Epithelial cell of proximal tubule (primary cell): ENCODE measurements around the gene SMAD3. TPM values are rescaled to one million over a fixed set of nuclear protein-coding genes. Genes with fewer than 3 reads are reported as not detected.

Experiments used
- DNase-seq: peaks from one replicate; pipeline ENCODE4 v3.0.0-alpha.2; 2011; ENCODE audit warnings: low read depth
- H3K4me3 ChIP-seq: 2 replicates; pipeline ENCODE4 v1.5.1; 2011; ENCODE audit warnings: low read depth, mild to moderate bottlenecking, low read length
- total RNA-seq: library from RNA; depleted of rRNA; stranded (reverse); fragments of >200 nt; gene quantifications from 2 replicates; pipeline ENCODE4 v1.2.3, GENCODE V29; 2015
- TF ChIP-seq, protein P1 (sequence below): conservative IDR thresholded peaks from 2 replicates; pipeline ENCODE4 v1.5.1; 2012; ENCODE audit warnings: low read depth, mild to moderate bottlenecking, low read length

The SMAD3 gene
- total RNA-seq, 1 donor from 2014 or later: 97.4 TPM

DNA sequence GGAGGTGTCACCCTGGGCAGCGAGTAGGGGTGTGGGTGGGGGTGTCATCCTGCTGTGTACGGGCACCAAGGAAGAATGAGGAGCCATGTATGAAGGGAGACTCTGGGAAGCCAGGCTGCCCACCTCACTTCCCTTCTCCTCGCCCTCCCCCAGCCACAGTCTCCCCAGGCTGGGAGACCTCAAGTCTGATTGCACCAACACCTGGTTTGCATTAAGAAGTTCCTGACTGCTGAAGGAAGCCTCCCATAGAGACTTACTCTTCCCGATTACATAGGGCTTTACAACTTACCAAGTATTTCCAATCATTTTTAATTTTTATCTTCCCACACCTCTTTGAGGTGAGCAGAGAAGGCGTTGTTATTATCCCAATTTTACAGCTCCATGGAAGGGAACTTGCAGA, 29.5 kb upstream of the SMAD3 start:
- H3K4me3 ChIP-seq: no peak overlapping the region
- TF ChIP-seq, protein P1, sequence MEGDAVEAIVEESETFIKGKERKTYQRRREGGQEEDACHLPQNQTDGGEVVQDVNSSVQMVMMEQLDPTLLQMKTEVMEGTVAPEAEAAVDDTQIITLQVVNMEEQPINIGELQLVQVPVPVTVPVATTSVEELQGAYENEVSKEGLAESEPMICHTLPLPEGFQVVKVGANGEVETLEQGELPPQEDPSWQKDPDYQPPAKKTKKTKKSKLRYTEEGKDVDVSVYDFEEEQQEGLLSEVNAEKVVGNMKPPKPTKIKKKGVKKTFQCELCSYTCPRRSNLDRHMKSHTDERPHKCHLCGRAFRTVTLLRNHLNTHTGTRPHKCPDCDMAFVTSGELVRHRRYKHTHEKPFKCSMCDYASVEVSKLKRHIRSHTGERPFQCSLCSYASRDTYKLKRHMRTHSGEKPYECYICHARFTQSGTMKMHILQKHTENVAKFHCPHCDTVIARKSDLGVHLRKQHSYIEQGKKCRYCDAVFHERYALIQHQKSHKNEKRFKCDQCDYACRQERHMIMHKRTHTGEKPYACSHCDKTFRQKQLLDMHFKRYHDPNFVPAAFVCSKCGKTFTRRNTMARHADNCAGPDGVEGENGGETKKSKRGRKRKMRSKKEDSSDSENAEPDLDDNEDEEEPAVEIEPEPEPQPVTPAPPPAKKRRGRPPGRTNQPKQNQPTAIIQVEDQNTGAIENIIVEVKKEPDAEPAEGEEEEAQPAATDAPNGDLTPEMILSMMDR: no peak
- no peak for DNase-seq

DNA sequence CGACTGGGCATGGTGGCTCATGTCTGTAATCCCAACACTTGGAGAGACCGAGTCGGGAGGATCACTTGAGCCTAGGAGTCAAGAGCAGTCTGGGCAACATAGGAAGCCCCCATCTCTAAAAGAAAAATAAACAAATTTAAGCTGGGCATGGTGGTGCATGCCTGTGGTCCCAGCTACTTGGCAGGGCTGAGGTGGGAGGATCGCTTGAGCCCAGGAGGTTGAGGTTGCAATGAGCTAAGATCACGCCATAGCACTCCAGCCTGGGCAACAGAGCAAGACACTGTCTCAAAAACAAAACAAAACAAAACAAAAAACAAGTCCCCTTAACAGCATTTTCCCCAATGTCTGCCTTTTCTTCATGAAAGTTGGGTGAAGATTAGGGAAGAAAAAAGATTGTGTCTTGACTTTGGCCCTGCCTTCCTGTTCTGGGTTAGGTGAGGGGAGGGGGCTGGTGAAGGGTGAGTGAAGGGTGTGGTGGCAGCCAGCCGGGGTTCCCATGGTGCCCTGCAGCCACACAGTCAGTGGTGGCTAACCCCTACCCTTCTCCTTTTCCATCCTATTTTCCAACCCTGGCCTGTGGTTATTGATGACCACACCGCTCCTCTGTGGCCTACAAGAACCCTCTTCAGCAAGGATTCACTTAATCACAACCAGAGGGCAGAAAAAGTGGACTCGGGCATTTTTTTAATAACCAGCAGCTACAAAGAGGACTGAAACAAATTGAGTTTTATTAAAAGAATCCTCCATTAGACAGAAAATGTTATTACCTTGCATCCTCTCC, 28.4 kb upstream of the SMAD3 start:
- no peak overlapping the region for H3K4me3 ChIP-seq
- TF ChIP-seq, protein P1: no peak
- DNase-seq: no peak

DNA sequence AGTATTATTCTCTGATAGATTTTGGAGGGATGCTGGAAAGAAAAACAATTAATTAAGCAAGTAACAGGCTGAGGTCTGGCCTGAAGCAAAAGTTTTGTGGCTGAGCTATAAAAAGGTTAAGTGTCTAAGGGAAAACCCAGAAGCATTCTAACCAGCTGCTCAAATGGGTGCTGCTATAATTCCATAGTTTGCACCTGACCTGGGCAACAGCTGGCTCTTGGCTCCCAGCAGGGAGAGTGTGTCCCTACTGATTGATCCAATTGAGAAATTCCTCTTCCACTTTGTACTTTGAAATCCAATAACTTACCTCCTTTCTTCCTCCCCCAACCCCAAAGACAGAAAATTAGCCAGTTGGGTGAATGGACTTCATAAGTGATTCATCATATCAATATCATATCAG, 27.7 kb upstream of the SMAD3 start:
- TF ChIP-seq, protein P1: no peak
- no peak for DNase-seq
- H3K4me3 ChIP-seq: no peak overlapping the region

DNA sequence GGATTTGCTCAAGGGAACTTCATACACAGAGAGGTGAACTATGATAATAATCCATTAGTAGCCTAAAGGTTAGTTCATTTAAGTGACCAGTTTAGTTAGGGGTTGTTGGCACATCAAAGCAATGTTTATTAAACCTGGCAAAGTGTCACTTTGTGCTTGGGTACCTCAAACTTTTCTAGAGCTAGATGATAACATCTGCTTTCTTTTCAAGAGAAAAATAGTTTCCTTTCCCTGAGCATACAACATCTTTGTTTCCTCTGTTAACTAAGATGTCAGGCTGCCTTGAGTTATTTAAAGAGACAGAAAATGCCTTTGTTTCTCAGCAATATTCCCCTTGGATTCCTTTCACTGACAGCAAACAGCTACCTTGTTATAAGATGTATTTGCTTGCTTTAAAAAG, 26.7 kb upstream of the SMAD3 start:
- TF ChIP-seq, protein P1: no peak
- DNase-seq: no peak
- no peak overlapping the region for H3K4me3 ChIP-seq

DNA sequence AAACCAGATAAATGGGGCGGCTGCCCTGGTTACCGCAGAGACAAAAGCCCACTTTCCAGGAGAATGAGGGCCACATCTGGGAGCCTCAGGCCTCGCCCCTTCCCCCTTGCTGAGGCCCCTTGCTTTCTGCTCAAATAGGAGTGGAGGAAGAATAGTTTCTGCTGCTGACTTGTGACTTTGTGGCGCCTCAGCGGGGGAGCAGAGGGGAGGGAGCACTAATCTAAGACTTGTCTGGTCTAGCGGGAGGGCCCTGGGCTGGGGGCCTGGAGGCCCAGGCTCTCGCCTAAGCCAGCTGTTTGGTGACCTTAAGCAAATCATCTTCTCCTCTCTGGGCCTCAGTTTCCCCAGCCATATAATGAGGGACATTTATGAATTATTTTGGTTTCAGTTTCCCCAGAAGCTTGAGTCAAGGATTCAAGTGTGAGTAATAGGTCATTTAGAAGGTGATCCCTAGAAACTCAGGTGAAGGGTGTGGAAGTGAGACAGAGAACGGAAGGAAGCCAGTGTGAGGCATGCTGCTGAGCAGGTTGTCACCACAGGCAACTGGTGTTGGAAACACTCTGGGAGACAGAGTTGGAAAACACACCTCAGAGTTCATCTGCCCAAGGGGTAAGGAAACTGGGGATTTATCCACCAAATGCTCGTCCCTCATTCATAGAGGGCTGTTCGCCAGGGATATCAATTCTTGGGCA, 25.9 kb upstream of the SMAD3 start:
- TF ChIP-seq, protein P1: no peak
- H3K4me3 ChIP-seq: no peak overlapping the region
- DNase-seq: no peak

DNA sequence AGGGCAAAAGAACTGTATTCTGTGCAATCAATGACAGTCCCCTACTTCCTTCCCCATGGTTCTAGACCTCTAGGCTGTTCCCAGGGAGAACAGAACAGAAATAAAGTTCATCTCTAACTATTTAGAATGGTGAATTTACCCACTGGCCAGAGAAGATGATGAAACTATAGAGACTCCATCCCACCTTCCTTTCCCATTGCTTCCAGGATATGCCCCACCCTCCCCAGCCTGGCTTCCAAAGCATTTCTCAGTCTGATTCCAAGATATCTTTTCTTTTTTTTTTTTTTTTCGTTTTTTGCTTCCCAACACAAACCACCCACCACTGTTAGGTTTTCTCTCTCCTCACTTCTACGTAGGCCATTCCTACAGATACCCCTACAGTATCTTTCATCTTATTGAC, 25.1 kb upstream of the SMAD3 start:
- no peak for DNase-seq
- TF ChIP-seq, protein P1: no peak
- H3K4me3 ChIP-seq: no peak overlapping the region
